ENCODE data around the gene SORBS2. TPM values are rescaled to one million over a fixed set of nuclear protein-coding genes. Genes with fewer than 3 reads are reported as not detected.
"Not testable (repeated sequence)": the region's sequence is repeated elsewhere in the genome, so short reads cannot be mapped to it uniquely, and the experiment has no call there.

SORBS2 gene
- total and polyA plus RNA-seq, 2 of the 8 experiments (the other 6 are each of a cell fraction or from before 2014, with no cell fraction given), result 73.0 to 87.1 TPM

GRCh38 chr4:185857561-185857960, 45.6 kb upstream of the SORBS2 start:
- H4K8ac ChIP-seq (ENCODE audit: extremely low read depth, insufficient read depth, low read length); DNase-seq (ENCODE audit: low read depth in 1 of 2, low spot score in 2 of 2): not testable (repeated sequence)

More at GRCh38 chr4:185857561-185857960, 45.6 kb upstream of the SORBS2 start:
- H3K4ac ChIP-seq (replicated peaks; ENCODE audit: insufficient read length, low read depth, low read length); H2BK12ac ChIP-seq (ENCODE audit: low read depth, low read length); FAIRE-seq; H2BK5ac ChIP-seq (ENCODE audit: low read depth, low read length); H3K4me2 ChIP-seq (ENCODE audit: insufficient read depth in 1 of 2, low read depth in 2 of 2, low read length in 2 of 2); H3K4me3 ChIP-seq (ENCODE audit: extremely low read depth in 1 of 4, insufficient read depth in 2 of 4, low read depth in 3 of 4, low read length in 4 of 4); H3K36me3 ChIP-seq (ENCODE audit: control insufficient read depth in 2 of 4, insufficient read depth in 4 of 4, low read length in 3 of 4); H3K14ac ChIP-seq (ENCODE audit: insufficient read length); H3K23me2 ChIP-seq (ENCODE audit: low read depth, low read length); H4K5ac ChIP-seq (ENCODE audit: insufficient read length, low read depth, low read length); H2AK5ac ChIP-seq (ENCODE audit: low read depth, low read length); H3K23ac ChIP-seq (ENCODE audit: insufficient read length); POLR2A ChIA-PET (ENCODE audit: partially characterized antibody); H2BK15ac ChIP-seq (ENCODE audit: low read length); H4K20me1 ChIP-seq (replicated peaks in 1 of 2; ENCODE audit: control insufficient read depth in 1 of 2, insufficient read depth in 2 of 2, low read length in 2 of 2); H3K4me1 ChIP-seq (replicated peaks in 1 of 4; ENCODE audit: control insufficient read depth in 3 of 4, insufficient read depth in 4 of 4, low read length in 3 of 4); H2AFZ ChIP-seq (ENCODE audit: low read length); H4K91ac ChIP-seq (replicated peaks; ENCODE audit: insufficient read length, low read length); H3K56ac ChIP-seq (replicated peaks; ENCODE audit: insufficient read length, low read depth, low read length); H3K18ac ChIP-seq (ENCODE audit: extremely low read depth, low read length); H2BK120ac ChIP-seq (replicated peaks; ENCODE audit: low read depth, low read length); H3K79me1 ChIP-seq (ENCODE audit: low read depth, low read length); H3K27me3 ChIP-seq (replicated peaks in 1 of 4; ENCODE audit: control insufficient read depth in 3 of 4, extremely low read depth in 1 of 4, insufficient read depth in 3 of 4, low read length in 3 of 4); H3K9ac ChIP-seq (replicated peaks in 1 of 4; ENCODE audit: extremely low read depth in 1 of 4, low read depth in 3 of 4, low read length in 3 of 4); H2BK20ac ChIP-seq (ENCODE audit: low read length); CTCF ChIA-PET (ENCODE audit: partially characterized antibody); H3K79me2 ChIP-seq (ENCODE audit: control insufficient read depth in 1 of 2, insufficient read depth in 2 of 2, low read length in 2 of 2); H3K27ac ChIP-seq (ENCODE audit: low read depth, low read length): not testable (repeated sequence)
- TF ChIP-seq EP300 (IDR thresholded peaks at IDR 0.05; ENCODE audit: borderline replicate concordance in 1 of 2, low read depth in 2 of 2, low read length in 2 of 2), result peak in 1 of 2 experiments; percentile 94; a peak in 1 of 3 replicates
- 61% methylated on average over 4 of the region's 4 CpGs; no CpG with 5 or more reads in 1 of the 2 experiments for WGBS, 2 experiments (ENCODE audit: extremely low coverage in 1 of 2, insufficient coverage in 1 of 2, insufficient read length in 1 of 2, insufficient replicate concordance in 2 of 2, low coverage in 1 of 2, low lambda C conversion rate in 2 of 2, missing lambda C conversion rate in 1 of 2)
- peaks cover 16 to 19% of the 10 kb centered on the region in 2 experiments for H3K9me3 ChIP-seq (ENCODE audit: insufficient read depth in 2 of 2, low read depth in 1 of 2, low read length in 1 of 2)
